Sigmoid colon (tissue), 7 donors: Measurements from ENCODE around the gene EIF1. TPM values are rescaled to one million over a fixed set of nuclear protein-coding genes. Genes with fewer than 3 reads are reported as not detected.

Experiments
- DNase-seq: peaks from one replicate; pipeline ENCODE4 v3.0.0-alpha.2; 2019
- H3K27ac ChIP-seq, 4 donors: fragments of 200-600 bp; sonication (generic); one replicate each; pipeline ENCODE4 v1.5.1; 2016 to 2019; ENCODE audit warnings: mild to moderate bottlenecking in 1 of 4
- H3K27me3 ChIP-seq, 3 donors: fragments of 200-600 bp; sonication (generic); one replicate each; pipeline ENCODE4 v1.5.1; 2019; ENCODE audit warnings: mild to moderate bottlenecking in 1 of 3
- H3K36me3 ChIP-seq, 4 donors: fragments of 200-600 bp; sonication (generic); one replicate each; pipeline ENCODE4 v1.5.1; 2016 to 2019
- H3K4me1 ChIP-seq, 4 donors: fragments of 200-600 bp; sonication (generic); one replicate each; pipeline ENCODE4 v1.5.1; 2017 to 2019
- H3K4me3 ChIP-seq, 4 donors: fragments of 200-600 bp; sonication (generic); one replicate each; pipeline ENCODE4 v1.5.1; 2017 to 2019; ENCODE audit warnings: mild to moderate bottlenecking in 2 of 4, moderate library complexity in 1 of 4
- H3K9me3 ChIP-seq, 4 donors: fragments of 200-600 bp in 3 of 4; sonication (generic) in 3 of 4; one replicate each; pipeline versions ENCODE4 v1.5.1 to v1.6.1; 2013 to 2019
- EP300 ChIP-seq, 4 donors: sonication (generic); formaldehyde crosslinking; IDR thresholded peaks; one replicate each; pipeline ENCODE4 v1.6.1; 2017; ENCODE audit warnings: antibody characterized with exemption in 4 of 4
- POLR2A ChIP-seq, 2 donors: fragments of 450-650 bp; IDR thresholded peaks; one replicate each; pipeline ENCODE4 v1.6.1; 2016; ENCODE audit warnings: antibody characterized with exemption in 2 of 2, mild to moderate bottlenecking in 2 of 2, moderate library complexity in 2 of 2
- POLR2AphosphoS5 ChIP-seq, 4 donors: sonication (generic); formaldehyde crosslinking; IDR thresholded peaks; one replicate each; pipeline ENCODE4 v1.6.1; 2017; ENCODE audit warnings: antibody characterized with exemption in 4 of 4
- WGBS, 2 donors: extraction: QIAGEN DNeasy Blood & Tissue Kit; methylation state at CpG; one replicate each; pipeline ENCODE4 v1.1.7; 2013; 5-methylcytosine and 5-hydroxymethylcytosine counted together
- intact Hi-C: fragments of 100-400 bp; cut with DNase I; formaldehyde crosslinking; loops from one replicate; pipeline ENCODE4 v1.15.1; 2023
- polyA plus RNA-seq, 3 donors: library from polyadenylated mRNA; stranded (reverse); fragments of 200-250 nt; gene quantifications; one replicate each; pipeline ENCODE4 v1.2.3, GENCODE V29; 2013
- total RNA-seq, 4 donors: library from RNA; depleted of rRNA; stranded (reverse); fragments of >200 nt; gene quantifications; one replicate each; pipeline ENCODE4 v1.1.0, GENCODE V29; 2016
- TF ChIP-seq, protein P1 (sequence below), 4 experiments: fragments of 450-650 bp in 3 of 4; fragments of 200-600 bp in 1 of 4; IDR thresholded peaks; one replicate each; pipeline ENCODE4 v1.5.1; 2016 to 2019; ENCODE audit warnings: antibody characterized with exemption in 4 of 4, mild to moderate bottlenecking in 3 of 4, moderate library complexity in 2 of 4
- donor health status: healthy with polysubstance abuse.
- donor health status: Bipolar disorder and iron deficiency.
- donor health status: healthy.

The EIF1 gene
- total and polyA plus RNA-seq, 7 donors = 246 to 572 (median 481) TPM

DNA sequence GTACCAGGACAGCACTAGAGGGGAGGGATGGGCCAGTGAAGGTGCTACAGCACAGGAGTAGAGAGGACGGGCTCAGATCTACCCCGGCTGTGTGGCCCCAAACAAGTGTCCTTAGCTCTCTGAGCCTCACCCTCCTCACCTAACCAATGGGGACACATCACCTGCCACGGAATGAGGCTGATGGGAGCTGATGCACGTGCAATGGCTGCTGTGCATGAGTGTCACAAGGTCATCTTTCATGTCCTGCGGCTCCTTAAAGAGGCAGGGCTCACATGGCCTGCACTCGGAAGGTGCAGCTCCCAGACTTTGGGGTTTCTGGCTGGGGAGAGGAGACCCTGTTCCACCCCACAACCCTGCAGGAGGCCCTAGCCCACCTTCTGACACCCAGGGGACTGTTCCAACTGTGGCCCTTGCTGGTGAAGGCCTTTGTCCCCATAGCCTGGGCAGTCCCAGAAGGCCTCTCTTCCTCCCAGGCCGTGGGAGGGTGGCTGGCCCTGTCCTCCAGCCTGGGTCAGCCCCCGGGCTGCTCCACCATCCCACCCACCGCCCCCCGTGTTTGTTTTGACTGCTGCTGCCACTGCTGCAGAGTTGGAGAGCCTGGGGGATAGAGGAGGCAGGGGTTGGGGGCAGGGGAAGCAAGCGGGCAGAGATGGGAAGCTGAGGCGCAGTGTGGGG lies 35.3 kb downstream of the EIF1 start:
- Histone ChIP-seq H3K4me1 (no peaks in the 10 kb centered on the region), H3K27me3 (peaks cover 0 to 7% (median 0%) of the 10 kb centered on the region in 3 donors), H3K9me3 (no peaks in the 10 kb centered on the region), H3K36me3 (no peaks in the 10 kb centered on the region), H3K4me3 (no peak overlapping the region), H3K27ac (no peak overlapping the region)
- WGBS, 2 donors = 73 to 75% methylated on average over 12 of the region's 12 CpGs
- TF ChIP-seq, protein P1, sequence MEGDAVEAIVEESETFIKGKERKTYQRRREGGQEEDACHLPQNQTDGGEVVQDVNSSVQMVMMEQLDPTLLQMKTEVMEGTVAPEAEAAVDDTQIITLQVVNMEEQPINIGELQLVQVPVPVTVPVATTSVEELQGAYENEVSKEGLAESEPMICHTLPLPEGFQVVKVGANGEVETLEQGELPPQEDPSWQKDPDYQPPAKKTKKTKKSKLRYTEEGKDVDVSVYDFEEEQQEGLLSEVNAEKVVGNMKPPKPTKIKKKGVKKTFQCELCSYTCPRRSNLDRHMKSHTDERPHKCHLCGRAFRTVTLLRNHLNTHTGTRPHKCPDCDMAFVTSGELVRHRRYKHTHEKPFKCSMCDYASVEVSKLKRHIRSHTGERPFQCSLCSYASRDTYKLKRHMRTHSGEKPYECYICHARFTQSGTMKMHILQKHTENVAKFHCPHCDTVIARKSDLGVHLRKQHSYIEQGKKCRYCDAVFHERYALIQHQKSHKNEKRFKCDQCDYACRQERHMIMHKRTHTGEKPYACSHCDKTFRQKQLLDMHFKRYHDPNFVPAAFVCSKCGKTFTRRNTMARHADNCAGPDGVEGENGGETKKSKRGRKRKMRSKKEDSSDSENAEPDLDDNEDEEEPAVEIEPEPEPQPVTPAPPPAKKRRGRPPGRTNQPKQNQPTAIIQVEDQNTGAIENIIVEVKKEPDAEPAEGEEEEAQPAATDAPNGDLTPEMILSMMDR (IDR thresholded peaks at IDR 0.05) = no peak
- TF ChIP-seq POLR2A (IDR thresholded peaks at IDR 0.05) = no peak
- no peak for TF ChIP-seq EP300 (IDR thresholded peaks at IDR 0.05)
- TF ChIP-seq POLR2AphosphoS5 (IDR thresholded peaks at IDR 0.05) = no peak
- no peak for DNase-seq
- intact Hi-C loops = no loop called here

DNA sequence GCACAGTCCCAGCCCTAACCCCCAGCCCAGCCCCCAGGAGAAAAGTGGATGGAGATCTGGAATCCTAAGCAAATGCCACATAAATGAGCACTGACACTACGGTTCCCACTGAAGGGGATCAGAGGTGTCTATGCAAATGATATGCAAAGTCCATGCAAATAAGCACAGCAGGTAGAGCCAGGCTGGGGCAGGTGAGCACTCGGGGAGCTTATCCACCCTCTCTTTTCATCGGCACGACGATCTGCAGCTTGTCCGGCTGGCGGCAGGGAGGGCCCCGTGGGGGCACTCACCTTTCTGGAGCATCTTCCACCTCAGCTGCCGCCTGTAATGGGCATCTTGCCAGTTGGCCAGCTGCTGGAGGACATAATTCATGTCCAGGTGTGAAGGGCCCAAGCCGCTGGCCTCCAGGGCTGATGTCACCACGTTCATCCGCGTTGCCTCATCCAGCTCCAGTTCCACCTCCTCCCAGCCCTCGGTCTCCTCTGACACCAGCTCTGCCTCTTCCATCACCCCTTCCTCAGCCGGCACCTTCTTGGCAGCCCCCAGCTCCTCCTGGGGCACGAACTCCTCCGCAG lies 35.9 kb downstream of the EIF1 start:
- WGBS, 2 donors = 64 to 76% methylated on average over 17 of the region's 17 CpGs
- H3K36me3 ChIP-seq = no peaks in the 10 kb centered on the region
- intact Hi-C loops = no loop called here
- TF ChIP-seq EP300 (IDR thresholded peaks at IDR 0.05) (no peak), POLR2A (IDR thresholded peaks at IDR 0.05) (no peak), POLR2AphosphoS5 (IDR thresholded peaks at IDR 0.05) (no peak)
- no peaks in the 10 kb centered on the region for H3K4me1 ChIP-seq
- peaks cover 0 to 7% (median 0%) of the 10 kb centered on the region in 3 donors for H3K27me3 ChIP-seq
- no peak overlapping the region for H3K27ac ChIP-seq
- no peak overlapping the region for H3K4me3 ChIP-seq
- no peak for DNase-seq
- no peaks in the 10 kb centered on the region for H3K9me3 ChIP-seq

DNA sequence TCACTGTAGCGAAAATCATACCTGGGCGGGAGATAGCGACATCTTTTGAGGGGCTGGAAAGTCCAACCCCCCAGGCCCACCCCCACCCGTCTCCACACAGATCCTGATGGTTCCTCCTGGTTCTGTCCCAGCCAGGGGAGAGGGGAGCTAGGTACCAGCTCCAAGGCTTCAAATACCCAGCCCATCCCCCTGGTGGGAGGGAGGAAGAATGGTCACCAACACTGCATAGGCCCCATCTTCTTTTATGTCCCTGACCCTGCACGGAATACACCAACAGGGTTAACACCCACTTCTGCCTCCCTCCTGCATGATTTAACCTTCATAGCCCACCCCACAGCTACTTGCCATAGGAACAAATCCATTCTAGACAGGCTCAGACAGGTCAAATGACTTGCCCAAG lies 36.4 kb downstream of the EIF1 start:
- Histone ChIP-seq H3K4me1 (no peaks in the 10 kb centered on the region), H3K27me3 (peaks cover 0 to 7% (median 0%) of the 10 kb centered on the region in 3 donors), H3K27ac (no peak overlapping the region), H3K4me3 (no peak overlapping the region), H3K9me3 (no peaks in the 10 kb centered on the region), H3K36me3 (no peaks in the 10 kb centered on the region)
- intact Hi-C loops = no loop called here
- DNase-seq = no peak
- TF ChIP-seq POLR2A (IDR thresholded peaks at IDR 0.05) (no peak), EP300 (IDR thresholded peaks at IDR 0.05) (no peak), POLR2AphosphoS5 (IDR thresholded peaks at IDR 0.05) (no peak)
- TF ChIP-seq, protein P1 (IDR thresholded peaks at IDR 0.05) = no peak
- 92 to 94% methylated on average over 5 of the region's 5 CpGs for WGBS, 2 donors

DNA sequence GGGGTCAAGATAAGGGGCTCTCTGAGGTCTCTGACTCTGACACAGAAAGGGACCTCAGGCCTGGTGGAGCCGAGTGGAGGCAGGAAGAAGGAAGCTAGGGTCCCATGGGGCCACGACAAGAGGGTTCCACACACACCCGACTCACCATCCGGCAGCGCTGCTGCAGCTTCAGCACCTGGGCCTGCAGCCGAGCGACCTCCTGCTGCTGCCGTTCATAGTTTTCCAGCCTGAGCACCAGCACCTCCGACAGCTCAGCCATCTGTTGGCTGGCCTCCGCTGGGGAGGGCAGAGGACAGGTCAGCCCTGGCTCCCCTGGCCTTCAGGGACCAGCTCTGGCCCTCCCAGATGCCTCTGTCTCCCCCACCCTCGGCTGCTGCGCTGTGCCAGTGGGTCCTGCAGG lies 39.4 kb downstream of the EIF1 start:
- intact Hi-C loops = no loop called here
- DNase-seq = no peak
- Histone ChIP-seq H3K36me3 (no peaks in the 10 kb centered on the region), H3K9me3 (no peaks in the 10 kb centered on the region), H3K4me3 (no peak overlapping the region), H3K4me1 (no peaks in the 10 kb centered on the region), H3K27ac (no peak overlapping the region), H3K27me3 (peaks cover 0 to 18% (median 9%) of the 10 kb centered on the region in 3 donors)
- TF ChIP-seq, protein P1 (IDR thresholded peaks at IDR 0.05) = no peak
- WGBS, 2 donors = 73 to 74% methylated on average over 12 of the region's 12 CpGs

DNA sequence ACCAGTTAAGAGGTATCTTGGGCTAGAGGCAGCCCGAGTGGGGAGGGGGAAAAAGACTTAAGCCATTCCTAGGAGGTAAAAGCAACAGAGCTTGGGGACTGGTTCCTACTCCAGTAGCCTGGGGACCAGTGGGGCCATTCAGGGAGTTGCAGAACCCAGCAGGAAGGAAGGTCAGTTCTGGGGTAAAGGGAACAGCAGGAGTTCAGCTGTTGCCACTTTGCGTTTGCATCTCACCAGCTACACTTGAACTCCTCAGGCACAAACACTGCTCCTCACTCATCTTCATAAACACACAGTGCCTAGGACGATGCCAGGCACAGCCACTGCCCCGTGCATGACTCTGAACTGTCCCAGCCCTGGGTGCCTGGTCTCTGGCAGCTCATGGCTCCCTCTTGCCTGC lies 41.8 kb downstream of the EIF1 start:
- 32 to 51% methylated on average over 4 of the region's 4 CpGs for WGBS, 2 donors
- Histone ChIP-seq H3K4me1 (peaks cover 0 to 19% (median 18%) of the 10 kb centered on the region in 4 donors), H3K27ac (no peak overlapping the region), H3K9me3 (no peaks in the 10 kb centered on the region), H3K4me3 (no peak overlapping the region), H3K27me3 (peaks cover 16 to 35% (median 31%) of the 10 kb centered on the region in 3 donors), H3K36me3 (no peaks in the 10 kb centered on the region)
- no peak for DNase-seq
- intact Hi-C loops = loop anchor here (10.0 kb wide), 1 partner anchor 234 kb away; the partner anchor contains the start of gene CNP
- TF ChIP-seq, protein P1 (IDR thresholded peaks at IDR 0.05) = no peak
- no peak for TF ChIP-seq POLR2A (IDR thresholded peaks at IDR 0.05)
- TF ChIP-seq POLR2AphosphoS5 (IDR thresholded peaks at IDR 0.05) = no peak
- no peak for TF ChIP-seq EP300 (IDR thresholded peaks at IDR 0.05)
